Left lobe of liver (tissue), 2 donors: ENCODE measurements around the gene MTMR8. TPM values are rescaled to one million over a fixed set of nuclear protein-coding genes. Genes with fewer than 3 reads are reported as not detected.
"Not testable (repeated sequence)": the region's sequence is repeated elsewhere in the genome, so short reads cannot be mapped to it uniquely, and the experiment has no call there.

Experiments used
- ATAC-seq: fragments of 200-7000 bp; cut with Tn5 transposase; one replicate; pipeline ENCODE4 v1.9.1; 2020; ENCODE audit warnings: mild to moderate bottlenecking, moderate library complexity
- DNase-seq: peaks from one replicate; pipeline ENCODE4 v3.0.0-alpha.2; 2020; ENCODE audit warnings: low spot score
- total RNA-seq: library from RNA; stranded (reverse); gene quantifications from one replicate; pipeline ENCODE4 v1.2.1, GENCODE V29; 2021
- donor health status: DM: no; HTN: no; CAD: no; lungs with moderate emphysema.
- donor health status: DM: no; HTN: yes; CAD: no.

The MTMR8 gene
- total RNA-seq = 0.25 TPM

GRCh38 chrX:64394874-64395567, at the start of gene MTMR8:
TSS of gene MTMR8 (minus strand) at chrX:64395452. CDS start at chrX:64395363, 89 bp downstream.
- ATAC-seq (peak; percentile 98), DNase-seq (peak; percentile 67)

GRCh38 chrX:64439551-64439950, 44.3 kb upstream of the MTMR8 start:
- ATAC-seq (no peak), DNase-seq (no peak)

- no peak for ATAC-seq
- no peak for DNase-seq
These were observed 42.4 kb upstream of the MTMR8 start for GRCh38 chrX:64437665-64438064.

GRCh38 chrX:64437218-64437617, 42.0 kb upstream of the MTMR8 start:
- no peak for DNase-seq
- ATAC-seq = no peak

- ATAC-seq (no peak), DNase-seq (no peak)
These were observed 33.1 kb upstream of the MTMR8 start for GRCh38 chrX:64428371-64428770.

- ATAC-seq (no peak), DNase-seq (no peak)
These were observed 32.5 kb upstream of the MTMR8 start for GRCh38 chrX:64427787-64428186.

- no peak for ATAC-seq
- no peak for DNase-seq
These were observed 32.0 kb upstream of the MTMR8 start for GRCh38 chrX:64427281-64427680.

GRCh38 chrX:64409730-64410129, 14.5 kb upstream of the MTMR8 start:
- not testable (repeated sequence) for ATAC-seq, DNase-seq

- no peak for DNase-seq
These were observed 2.8 kb upstream of the MTMR8 start for GRCh38 chrX:64398088-64398487.

GRCh38 chrX:64395568-64395929, 297 bp upstream of the MTMR8 start:
- DNase-seq (no peak), ATAC-seq (peak; percentile 27)

More at GRCh38 chrX:64398088-64398487, 2.8 kb upstream of the MTMR8 start:
- ATAC-seq = no peak

- peak; percentile 31 for ATAC-seq
- no peak for DNase-seq
These were observed 986 bp downstream of the MTMR8 start for GRCh38 chrX:64394059-64394873.

GRCh38 chrX:64389489-64389888, 5.8 kb downstream of the MTMR8 start:
- ATAC-seq = no peak
- no peak for DNase-seq

- not testable (repeated sequence) for DNase-seq, ATAC-seq
These were observed 14.5 kb downstream of the MTMR8 start for GRCh38 chrX:64380789-64381188.

- ATAC-seq = no peak
- no peak for DNase-seq
These were observed 15.3 kb downstream of the MTMR8 start for GRCh38 chrX:64379924-64380323.

- DNase-seq (no peak), ATAC-seq (no peak)
These were observed 17.5 kb downstream of the MTMR8 start for GRCh38 chrX:64377753-64378152.

- ATAC-seq (no peak), DNase-seq (no peak)
These were observed 43.2 kb downstream of the MTMR8 start for GRCh38 chrX:64352081-64352480.

GRCh38 chrX:64350521-64350920, 44.7 kb downstream of the MTMR8 start:
- DNase-seq = no peak
- no peak for ATAC-seq

- ATAC-seq = no peak
- DNase-seq = no peak
These were observed 45.2 kb downstream of the MTMR8 start for GRCh38 chrX:64350047-64350446.

GRCh38 chrX:64342811-64343210, 52.4 kb downstream of the MTMR8 start:
- DNase-seq (no peak), ATAC-seq (no peak)

- ATAC-seq (no peak), DNase-seq (no peak)
These were observed 57.0 kb downstream of the MTMR8 start for GRCh38 chrX:64338296-64338695.

- no peak for DNase-seq
- no peak for ATAC-seq
These were observed 60.8 kb downstream of the MTMR8 start for GRCh38 chrX:64334467-64334866.

- no peak for DNase-seq
- no peak for ATAC-seq
These were observed 65.0 kb downstream of the MTMR8 start for GRCh38 chrX:64330284-64330683.
